Ascending aorta (tissue), 2 donors: ENCODE measurements around the gene TMEM235. TPM values are rescaled to one million over a fixed set of nuclear protein-coding genes. Genes with fewer than 3 reads are reported as not detected.

Experiments used
- DNase-seq, 2 donors: peaks; one replicate each; pipeline ENCODE4 v3.0.0-alpha.2; 2019; ENCODE audit warnings: low spot score in 2 of 2
- H3K27ac ChIP-seq, 2 donors: fragments of 200-600 bp; sonication (generic); one replicate each; pipeline ENCODE4 v1.5.1; 2016 to 2017; ENCODE audit warnings: mild to moderate bottlenecking in 1 of 2
- H3K27me3 ChIP-seq: fragments of 200-600 bp; sonication (generic); one replicate; pipeline ENCODE4 v1.5.1; 2017
- H3K36me3 ChIP-seq, 2 donors: fragments of 200-600 bp; sonication (generic); one replicate each; pipeline ENCODE4 v1.5.1; 2016
- H3K4me1 ChIP-seq, 2 donors: fragments of 200-600 bp; sonication (generic); one replicate each; pipeline ENCODE4 v1.5.1; 2016 to 2017; ENCODE audit warnings: mild to moderate bottlenecking in 1 of 2
- H3K4me3 ChIP-seq, 2 donors: fragments of 200-600 bp; sonication (generic); one replicate each; pipeline ENCODE4 v1.5.1; 2016 to 2017; ENCODE audit warnings: mild to moderate bottlenecking in 1 of 2
- H3K9me3 ChIP-seq, 2 donors: fragments of 200-600 bp; sonication (generic); one replicate each; pipeline ENCODE4 v1.5.1; 2016
- intact Hi-C: fragments of 100-400 bp; cut with DNase I; formaldehyde crosslinking; loops from one replicate; pipeline ENCODE4 v1.15.1; 2023
- total RNA-seq: library from RNA; depleted of rRNA; stranded (reverse); fragments of >200 nt; gene quantifications from one replicate; pipeline ENCODE4 v1.1.0, GENCODE V29; 2016
- TF ChIP-seq, protein P1 (sequence below), 3 experiments: fragments of 200-600 bp in 2 of 3; fragments of 450-650 bp in 1 of 3; sonication (generic) in 2 of 3; IDR thresholded peaks; one replicate each; pipeline ENCODE4 v1.5.1; 2016 to 2019; ENCODE audit warnings: antibody characterized with exemption in 3 of 3, mild to moderate bottlenecking in 1 of 3, moderate library complexity in 1 of 3

Gene TMEM235
- total RNA-seq, 1 donor from 2014 or later: not detected

DNA sequence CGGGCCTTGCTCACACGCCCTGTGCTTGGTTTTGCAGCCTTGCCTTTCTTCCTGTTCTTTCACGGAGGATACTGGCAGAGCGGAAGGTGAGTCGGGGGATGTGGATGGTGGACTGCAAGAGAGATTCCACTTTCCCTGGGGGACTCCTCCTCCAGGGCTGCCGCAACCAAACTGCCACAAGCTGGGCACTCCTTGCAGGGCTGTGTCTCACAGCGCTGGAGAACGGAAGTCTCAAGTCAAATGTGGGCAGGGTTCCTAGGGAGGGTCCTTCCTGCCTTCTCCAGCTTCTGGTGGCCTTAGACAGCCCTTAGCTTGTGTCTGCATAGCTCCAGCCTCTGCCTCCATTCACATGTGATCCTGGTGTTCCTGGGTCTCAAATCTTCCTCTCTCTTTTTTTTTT is 28.8 kb upstream of the TMEM235 start:
- Histone ChIP-seq H3K27me3 (no peaks in the 10 kb centered on the region), H3K4me1 (peaks cover 0 to 2% of the 10 kb centered on the region in 2 donors), H3K36me3 (peaks cover 0 to 8% of the 10 kb centered on the region in 2 donors), H3K4me3 (no peak overlapping the region), H3K27ac (no peak overlapping the region), H3K9me3 (no peaks in the 10 kb centered on the region)
- TF ChIP-seq, protein P1, sequence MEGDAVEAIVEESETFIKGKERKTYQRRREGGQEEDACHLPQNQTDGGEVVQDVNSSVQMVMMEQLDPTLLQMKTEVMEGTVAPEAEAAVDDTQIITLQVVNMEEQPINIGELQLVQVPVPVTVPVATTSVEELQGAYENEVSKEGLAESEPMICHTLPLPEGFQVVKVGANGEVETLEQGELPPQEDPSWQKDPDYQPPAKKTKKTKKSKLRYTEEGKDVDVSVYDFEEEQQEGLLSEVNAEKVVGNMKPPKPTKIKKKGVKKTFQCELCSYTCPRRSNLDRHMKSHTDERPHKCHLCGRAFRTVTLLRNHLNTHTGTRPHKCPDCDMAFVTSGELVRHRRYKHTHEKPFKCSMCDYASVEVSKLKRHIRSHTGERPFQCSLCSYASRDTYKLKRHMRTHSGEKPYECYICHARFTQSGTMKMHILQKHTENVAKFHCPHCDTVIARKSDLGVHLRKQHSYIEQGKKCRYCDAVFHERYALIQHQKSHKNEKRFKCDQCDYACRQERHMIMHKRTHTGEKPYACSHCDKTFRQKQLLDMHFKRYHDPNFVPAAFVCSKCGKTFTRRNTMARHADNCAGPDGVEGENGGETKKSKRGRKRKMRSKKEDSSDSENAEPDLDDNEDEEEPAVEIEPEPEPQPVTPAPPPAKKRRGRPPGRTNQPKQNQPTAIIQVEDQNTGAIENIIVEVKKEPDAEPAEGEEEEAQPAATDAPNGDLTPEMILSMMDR (IDR thresholded peaks at IDR 0.05): no peak
- intact Hi-C loops: no loop called here
- DNase-seq: no peak

DNA sequence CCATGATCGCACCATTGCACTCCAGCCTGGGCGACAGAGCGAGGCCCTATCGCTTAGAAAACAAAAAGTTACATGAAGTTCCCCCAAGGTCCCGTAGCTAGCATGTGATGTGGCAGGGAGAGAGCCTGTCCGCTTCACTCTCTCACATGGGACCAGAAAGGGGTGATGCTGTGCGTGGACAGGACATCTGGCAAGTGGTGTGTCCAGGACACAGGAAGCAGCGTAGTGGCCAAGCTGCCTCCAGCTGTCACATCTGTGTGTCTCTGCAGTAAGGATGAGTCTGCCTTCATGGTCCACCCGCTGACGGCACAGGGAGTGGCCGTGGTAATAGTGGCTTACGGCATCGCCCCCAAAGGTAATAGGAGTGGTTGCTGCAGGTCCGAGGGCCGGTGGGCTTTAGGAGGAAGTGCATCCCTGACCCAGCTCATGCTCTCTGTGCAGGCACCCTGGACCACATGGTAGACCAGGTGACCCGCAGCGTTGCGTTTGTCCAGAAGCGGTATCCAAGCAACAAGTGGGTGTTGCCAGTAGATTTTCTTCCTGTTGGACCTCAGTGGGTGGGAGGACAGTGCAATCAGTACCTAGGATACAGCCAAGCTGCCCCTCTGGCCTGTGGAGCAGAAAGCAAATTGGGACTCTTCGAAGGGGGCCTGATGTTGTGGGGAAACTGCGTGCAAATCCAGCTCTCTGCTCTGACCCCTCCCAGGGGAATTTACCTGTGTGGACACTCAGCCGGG is 26.9 kb upstream of the TMEM235 start:
- Histone ChIP-seq H3K4me3 (no peak overlapping the region), H3K4me1 (no peaks in the 10 kb centered on the region), H3K36me3 (peaks cover 0 to 8% of the 10 kb centered on the region in 2 donors), H3K9me3 (no peaks in the 10 kb centered on the region), H3K27me3 (no peaks in the 10 kb centered on the region), H3K27ac (no peak overlapping the region)
- intact Hi-C loops: no loop called here
- TF ChIP-seq, protein P1 (IDR thresholded peaks at IDR 0.05): no peak
- DNase-seq: no peak

DNA sequence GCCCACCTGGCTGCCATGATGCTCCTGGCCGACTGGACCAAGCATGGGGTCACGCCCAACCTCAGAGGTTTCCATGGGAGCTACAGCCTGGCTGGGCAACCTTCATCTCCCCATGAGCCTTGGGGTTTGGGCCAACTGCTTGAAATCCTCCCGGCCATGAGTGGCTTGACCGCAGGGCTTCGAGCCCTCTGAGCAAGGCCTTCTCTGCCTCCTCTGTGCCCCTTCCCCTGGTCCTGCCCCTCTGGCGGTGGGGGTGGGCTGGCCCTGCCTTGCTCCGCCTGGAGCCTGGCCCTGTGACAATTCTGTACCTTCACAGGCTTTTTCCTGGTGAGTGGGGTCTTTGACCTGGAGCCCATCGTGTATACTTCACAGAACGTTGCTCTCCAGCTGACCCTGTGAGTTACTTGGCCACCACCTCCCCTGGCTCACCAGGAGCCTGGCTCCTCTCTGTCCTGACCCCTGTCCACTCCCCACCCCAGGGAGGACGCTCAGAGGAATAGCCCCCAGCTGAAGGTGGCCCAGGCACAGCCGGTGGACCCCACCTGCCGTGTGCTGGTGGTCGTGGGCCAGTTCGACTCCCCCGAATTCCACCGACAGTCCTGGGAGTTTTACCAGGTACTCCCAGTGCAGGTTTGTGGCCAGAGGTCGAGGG is 26.2 kb upstream of the TMEM235 start:
- no peak for DNase-seq
- Histone ChIP-seq H3K27me3 (no peaks in the 10 kb centered on the region), H3K27ac (no peak overlapping the region), H3K4me1 (no peaks in the 10 kb centered on the region), H3K4me3 (no peak overlapping the region), H3K9me3 (no peaks in the 10 kb centered on the region), H3K36me3 (peaks cover 0 to 8% of the 10 kb centered on the region in 2 donors)
- intact Hi-C loops: no loop called here
- TF ChIP-seq, protein P1 (IDR thresholded peaks at IDR 0.05): no peak

DNA sequence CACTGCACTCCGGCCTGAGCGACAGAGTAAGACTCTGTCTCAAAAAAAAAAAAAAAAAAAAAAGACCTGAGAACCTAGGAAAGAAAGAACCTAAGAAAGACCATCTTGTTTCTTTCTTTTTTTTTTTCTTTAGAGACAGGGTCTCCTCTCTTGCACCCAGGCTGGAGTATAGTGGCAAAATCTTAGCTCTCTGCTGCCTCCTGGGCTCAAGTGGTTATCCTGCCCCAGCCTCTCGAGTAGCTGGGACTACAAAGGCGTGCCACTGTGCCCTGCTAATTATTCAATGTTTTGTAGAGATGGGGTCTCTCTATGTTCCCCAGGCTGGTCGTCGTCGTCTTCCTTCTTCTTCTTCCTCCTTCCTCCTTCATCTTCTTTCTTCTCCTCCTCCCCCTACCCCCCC is 25.1 kb upstream of the TMEM235 start:
- Histone ChIP-seq H3K4me1 (no peaks in the 10 kb centered on the region), H3K4me3 (no peak overlapping the region), H3K9me3 (no peaks in the 10 kb centered on the region), H3K27me3 (no peaks in the 10 kb centered on the region), H3K27ac (no peak overlapping the region), H3K36me3 (peaks cover 0 to 8% of the 10 kb centered on the region in 2 donors)
- DNase-seq: no peak
- TF ChIP-seq, protein P1 (IDR thresholded peaks at IDR 0.05): no peak
- intact Hi-C loops: no loop called here

DNA sequence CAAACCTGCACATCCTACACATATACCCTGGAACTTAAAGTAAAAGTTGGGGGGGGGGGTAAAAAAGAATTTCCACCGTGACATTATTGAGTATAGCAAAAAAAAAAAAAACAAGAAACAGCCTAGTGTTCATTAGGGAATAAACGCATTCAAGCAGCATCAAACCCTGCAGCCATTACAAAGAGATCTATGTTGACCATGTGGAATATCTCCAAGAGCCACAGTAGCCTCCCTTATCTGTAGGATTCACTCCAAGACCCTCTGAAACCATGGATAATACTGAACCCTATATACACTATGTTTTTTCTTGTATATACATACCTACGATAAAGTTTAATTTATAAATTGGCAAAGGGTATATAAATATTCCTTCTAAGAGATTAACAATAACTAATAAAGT is 22.9 kb upstream of the TMEM235 start:
- TF ChIP-seq, protein P1 (IDR thresholded peaks at IDR 0.05): no peak
- no peak overlapping the region for H3K4me3 ChIP-seq
- no peak for DNase-seq
- no peaks in the 10 kb centered on the region for H3K9me3 ChIP-seq
- H3K36me3 ChIP-seq: peaks cover 0 to 4% of the 10 kb centered on the region in 2 donors
- H3K4me1 ChIP-seq: no peaks in the 10 kb centered on the region
- H3K27me3 ChIP-seq: no peaks in the 10 kb centered on the region
- intact Hi-C loops: no loop called here
- H3K27ac ChIP-seq: no peak overlapping the region
